Measurements from ENCODE around the gene SELENON. TPM values are rescaled to one million over a fixed set of nuclear protein-coding genes. Genes with fewer than 3 reads are reported as not detected.

Gene SELENON
- total and polyA plus RNA-seq, 5 experiments from 2014 or later, result 2.6 to 20.4 (median 7.0) TPM

- peaks cover 0 to 7% (median 5%) of the 10 kb centered on the region in 3 donors for H3K36me3 Mint-ChIP-seq
- POLR2A ChIA-PET, result interaction anchor here (0.6 to 1.4 kb wide), 2 partner anchors 11 to 217 kb away, joined by 3 read pairs; no protein-coding TSS in a partner anchor
- no peak overlapping the region for H3K4me3 Mint-ChIP-seq
- no peak for DNase-seq
- peaks cover 13 to 29% (median 20%) of the 10 kb centered on the region in 4 donors for H3K4me1 Mint-ChIP-seq
- ATAC-seq, result no peak
- no peaks in the 10 kb centered on the region for H3K9me3 Mint-ChIP-seq
- no peaks in the 10 kb centered on the region for H3K27me3 Mint-ChIP-seq
- peak overlapping the region in 5 of 10 donors; percentile 12 to 87 (median 66) for H3K27ac Mint-ChIP-seq
These were observed 14.6 kb downstream of the SELENON start for GRCh38 chr1:25814549-25815087.

DNA sequence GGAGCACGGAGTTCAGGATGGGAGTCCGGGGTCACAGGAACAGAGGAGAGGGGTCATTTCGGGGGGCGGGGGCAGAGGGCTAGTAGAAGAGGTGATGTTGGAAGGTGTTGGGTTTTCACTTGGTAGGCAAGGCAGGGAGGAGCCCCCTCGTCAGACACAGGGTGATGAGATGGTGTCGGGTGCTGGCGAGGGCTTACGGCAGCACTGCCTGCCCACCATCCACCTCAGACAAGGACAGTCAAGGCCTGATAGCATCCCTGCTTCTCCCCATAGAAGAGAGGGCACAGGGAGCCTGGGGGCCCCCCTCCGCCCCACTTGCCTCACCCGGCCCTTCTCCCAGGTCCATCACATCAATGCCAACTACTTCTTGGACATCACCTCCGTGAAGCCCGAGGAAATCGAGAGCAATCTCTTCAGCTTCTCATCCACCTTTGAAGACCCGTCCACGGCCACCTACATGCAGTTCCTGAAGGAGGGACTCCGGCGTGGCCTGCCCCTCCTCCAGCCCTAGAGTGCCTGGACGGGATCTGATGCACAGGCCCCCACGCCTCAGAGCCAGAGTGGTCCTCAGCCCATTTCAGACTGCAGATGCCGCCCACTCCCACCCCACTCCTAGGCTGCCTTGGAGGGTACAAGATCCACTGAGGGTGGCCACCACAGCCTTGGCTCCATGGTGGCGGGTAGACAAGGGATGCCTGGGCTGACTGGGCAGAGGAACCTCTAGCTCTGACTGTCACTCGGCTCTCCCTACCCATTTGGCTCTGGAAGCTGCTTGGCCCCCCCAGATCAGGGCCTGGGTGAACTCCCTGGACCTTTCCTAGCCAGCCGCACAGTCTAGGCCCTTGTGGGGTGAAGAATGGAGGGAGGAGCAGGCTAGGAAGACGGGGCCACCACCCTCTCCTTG lies 15.5 kb downstream of the SELENON start:
- Mint-ChIP-seq H3K4me3 (peak overlapping the region in 1 of 10 donors; percentile 24), H3K27ac (peak overlapping the region in 6 of 10 donors; percentile 12 to 87 (median 60)), H3K36me3 (peaks cover 0 to 7% (median 5%) of the 10 kb centered on the region in 3 donors), H3K27me3 (no peaks in the 10 kb centered on the region), H3K4me1 (peaks cover 13 to 28% (median 19%) of the 10 kb centered on the region in 4 donors), H3K9me3 (no peaks in the 10 kb centered on the region)
- POLR2A ChIA-PET, result interaction anchor here (0.6 to 1.6 kb wide), 4 partner anchors 42 to 268 kb away, joined by 3 read pairs; no protein-coding TSS in a partner anchor
- DNase-seq (no peak), ATAC-seq (no peak)

DNA sequence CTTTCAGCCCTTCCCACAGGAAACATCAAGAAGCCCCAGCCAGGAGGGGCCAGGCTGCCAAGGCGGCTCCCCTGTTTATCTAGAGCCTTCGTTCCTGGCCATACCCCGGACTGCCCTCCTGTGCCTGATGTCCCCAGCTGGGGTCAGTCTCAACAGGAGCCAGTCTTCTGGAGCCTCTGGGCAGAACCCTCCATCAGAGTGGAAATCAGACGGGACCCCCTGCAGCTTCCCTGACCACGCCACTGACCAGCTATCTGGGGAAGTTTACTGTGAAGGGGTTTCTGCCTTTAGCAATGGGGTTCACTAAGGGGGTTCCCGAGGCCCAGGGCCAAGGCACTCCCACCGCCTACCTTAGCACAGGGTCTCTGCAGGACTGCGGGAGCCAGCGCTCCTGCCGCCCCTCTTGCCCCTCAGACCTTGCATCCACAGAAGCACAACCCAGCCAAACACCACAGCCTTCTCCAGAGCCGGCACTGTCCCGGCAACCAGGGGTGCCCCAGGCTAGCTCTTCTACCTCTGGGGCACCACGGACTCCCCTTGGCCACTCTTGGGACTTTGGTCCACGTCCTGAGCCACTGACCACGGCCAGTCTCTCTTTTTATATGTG lies 16.2 kb downstream of the SELENON start:
- POLR2A ChIA-PET, result interaction anchor here (0.6 to 1.6 kb wide), 3 partner anchors 41 to 268 kb away, joined by 3 read pairs; no protein-coding TSS in a partner anchor
- Mint-ChIP-seq H3K27me3 (no peaks in the 10 kb centered on the region), H3K4me1 (peaks cover 15 to 28% (median 23%) of the 10 kb centered on the region in 4 donors), H3K4me3 (no peak overlapping the region), H3K36me3 (peaks cover 0 to 7% (median 5%) of the 10 kb centered on the region in 3 donors), H3K27ac (peak overlapping the region in 2 of 10 donors; percentile 27 to 53), H3K9me3 (no peaks in the 10 kb centered on the region)
- ATAC-seq (no peak), DNase-seq (no peak)

- POLR2A ChIA-PET, result interaction anchor here (1.1 kb wide), 1 partner anchor 55 kb away, joined by 3 read pairs; no protein-coding TSS in a partner anchor
- Mint-ChIP-seq H3K27ac (peak overlapping the region; percentile 67 to 99 (median 93)), H3K9me3 (no peaks in the 10 kb centered on the region), H3K36me3 (peaks cover 0 to 7% (median 5%) of the 10 kb centered on the region in 3 donors), H3K4me1 (peaks cover 22 to 41% (median 36%) of the 10 kb centered on the region in 4 donors), H3K4me3 (peak overlapping the region; percentile 59 to 99 (median 94)), H3K27me3 (no peaks in the 10 kb centered on the region)
- ATAC-seq, result no peak
- DNase-seq, result no peak
These were observed 18.0 kb downstream of the SELENON start for GRCh38 chr1:25817840-25818501.

DNA sequence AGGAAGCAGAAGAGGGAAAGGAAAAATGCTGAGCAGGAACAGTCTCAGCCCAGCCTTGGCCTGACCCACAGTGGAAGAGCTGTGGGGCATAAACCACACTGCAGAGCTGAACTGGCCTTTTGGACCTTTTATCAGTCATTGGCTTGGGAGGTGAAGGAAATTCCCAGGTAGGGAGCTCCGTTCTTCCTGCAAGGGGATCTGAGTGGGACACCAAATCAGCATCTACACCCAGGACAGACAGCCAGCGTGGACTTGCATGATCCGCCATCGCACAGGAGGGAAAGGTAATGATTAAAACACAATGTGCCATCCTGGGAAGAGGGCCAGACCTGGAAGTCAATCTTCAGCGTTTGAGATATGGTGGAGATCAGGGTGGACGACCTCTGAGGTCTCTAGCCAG lies 18.6 kb downstream of the SELENON start:
- Mint-ChIP-seq H3K9me3 (no peaks in the 10 kb centered on the region), H3K4me1 (peaks cover 22 to 43% (median 37%) of the 10 kb centered on the region in 4 donors), H3K4me3 (peak overlapping the region; percentile 91 to 99 (median 94)), H3K27me3 (no peaks in the 10 kb centered on the region), H3K27ac (peak overlapping the region; percentile 80 to 99 (median 95)), H3K36me3 (peaks cover 0 to 7% (median 5%) of the 10 kb centered on the region in 3 donors)
- ATAC-seq, result no peak
- POLR2A ChIA-PET, result interaction anchor here (1.1 to 2.6 kb wide), 6 partner anchors 19 to 217 kb away, joined by 3 to 30 read pairs (median 10); partner anchors contain the start of genes PAQR7 and SELENON
- DNase-seq, result no peak

- DNase-seq, result peak; percentile 89 to 95 (median 92)
- ATAC-seq, result peak; percentile 81 to 82
- POLR2A ChIA-PET, result interaction anchor here (0.5 to 2.6 kb wide), 38 partner anchors 9 to 1255 kb away, joined by 3 to 30 read pairs (median 5); partner anchors contain the start of genes HMGN2, LDLRAP1, MAN1C1 and PAFAH2
- no peaks in the 10 kb centered on the region for H3K27me3 Mint-ChIP-seq
- H3K4me1 Mint-ChIP-seq, result peaks cover 21 to 47% (median 40%) of the 10 kb centered on the region in 4 donors
- peak within 1 kb of the TSS; percentile 91 to 99 (median 94) for H3K4me3 Mint-ChIP-seq
- peak within 1 kb of the TSS; percentile 95 to 99 (median 97) for H3K27ac Mint-ChIP-seq
- H3K36me3 Mint-ChIP-seq, result peaks cover 0 to 7% (median 0%) of the 10 kb centered on the region in 3 donors
- no peaks in the 10 kb centered on the region for H3K9me3 Mint-ChIP-seq
These were observed 19.7 kb downstream of the SELENON start, which contains the start of gene MTFR1L for GRCh38 chr1:25819491-25820246. Gene MTFR1L (plus strand): TSS chr1:25819954. CDS start chr1:25823105, 3,151 bp downstream.

GRCh38 chr1:25820247-25821111 lies 20.5 kb downstream of the SELENON start:
- H3K36me3 Mint-ChIP-seq, result no peaks in the 10 kb centered on the region
- H3K27me3 Mint-ChIP-seq, result no peaks in the 10 kb centered on the region
- H3K4me3 Mint-ChIP-seq, result peak overlapping the region; percentile 91 to 99 (median 94)
- peaks cover 20 to 47% (median 40%) of the 10 kb centered on the region in 4 donors for H3K4me1 Mint-ChIP-seq
- ATAC-seq (peak; percentile 64 to 76), DNase-seq (peak; percentile 52 to 87 (median 72))
- peak overlapping the region; percentile 95 to 99 (median 97) for H3K27ac Mint-ChIP-seq
- no peaks in the 10 kb centered on the region for H3K9me3 Mint-ChIP-seq
- POLR2A ChIA-PET, result interaction anchor here (0.7 to 2.6 kb wide), 38 partner anchors 10 to 588 kb away, joined by 3 to 30 read pairs (median 6); partner anchors contain the start of genes LDLRAP1, MAN1C1, PAFAH2 and PAQR7

DNA sequence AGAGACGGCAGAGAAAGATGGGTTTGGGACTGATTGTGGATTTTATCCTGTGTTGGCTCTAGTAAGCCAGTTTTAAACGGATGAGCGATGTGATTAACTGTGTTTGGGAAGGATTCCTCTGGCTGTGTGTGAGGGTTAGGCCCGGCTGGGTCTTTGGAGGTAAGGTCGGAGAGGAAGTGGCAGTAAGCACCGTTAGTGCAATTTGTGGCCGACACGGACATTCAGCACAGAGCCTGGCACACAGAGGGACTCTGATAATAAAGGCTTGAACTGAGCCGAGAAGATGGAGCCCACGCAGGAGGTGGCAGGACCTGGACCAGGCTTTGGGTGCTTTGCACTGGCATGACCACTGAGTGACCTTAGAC lies 21.1 kb downstream of the SELENON start:
- H3K27me3 Mint-ChIP-seq, result no peaks in the 10 kb centered on the region
- DNase-seq, result no peak
- peak overlapping the region; percentile 93 to 99 (median 96) for H3K27ac Mint-ChIP-seq
- no peak for ATAC-seq
- H3K4me1 Mint-ChIP-seq, result peaks cover 21 to 47% (median 40%) of the 10 kb centered on the region in 4 donors
- POLR2A ChIA-PET, result interaction anchor here (0.7 to 2.6 kb wide), 10 partner anchors 9 to 256 kb away, joined by 5 to 30 read pairs (median 7); partner anchors contain the start of genes MAN1C1, PAQR7 and SELENON
- H3K4me3 Mint-ChIP-seq, result peak overlapping the region; percentile 90 to 96 (median 93)
- H3K9me3 Mint-ChIP-seq, result no peaks in the 10 kb centered on the region
- peaks cover 0 to 1% (median under 1%) of the 10 kb centered on the region in 3 donors for H3K36me3 Mint-ChIP-seq

DNA sequence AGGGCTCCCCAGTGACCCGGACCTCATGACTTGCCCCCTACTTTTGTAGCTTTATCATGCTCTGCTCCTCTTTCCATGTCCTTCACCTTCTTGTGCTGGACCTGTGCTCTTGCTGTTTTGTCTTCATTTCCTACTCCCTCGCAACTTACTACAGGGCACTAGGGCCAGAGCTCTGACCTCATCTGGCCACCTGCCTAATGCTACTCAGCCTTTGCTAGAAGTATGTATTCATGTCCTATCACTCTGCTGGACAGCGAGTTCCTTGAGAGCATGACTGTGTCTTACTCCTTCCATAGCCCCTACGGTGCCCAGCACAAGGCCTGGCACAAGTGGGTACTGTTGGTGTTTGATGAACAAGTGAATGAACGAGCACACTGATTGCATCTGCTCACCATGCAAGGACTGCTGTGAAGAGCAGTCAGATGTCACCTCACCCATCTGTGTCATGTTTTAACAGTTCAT lies 21.7 kb downstream of the SELENON start:
- Mint-ChIP-seq H3K9me3 (no peaks in the 10 kb centered on the region), H3K36me3 (peaks cover 0 to 7% (median 2%) of the 10 kb centered on the region in 3 donors), H3K4me3 (peak overlapping the region; percentile 90 to 96 (median 93)), H3K4me1 (peaks cover 23 to 47% (median 40%) of the 10 kb centered on the region in 4 donors), H3K27ac (peak overlapping the region; percentile 93 to 99 (median 96)), H3K27me3 (no peaks in the 10 kb centered on the region)
- ATAC-seq (no peak), DNase-seq (no peak)
- POLR2A ChIA-PET, result interaction anchor here (0.9 to 2.1 kb wide), 3 partner anchors 9 to 203 kb away, joined by 3 to 7 read pairs (median 7); partner anchors contain the start of gene SELENON

- ATAC-seq (no peak), DNase-seq (no peak)
- Mint-ChIP-seq H3K4me3 (no peak overlapping the region), H3K27ac (no peak overlapping the region), H3K4me1 (peaks cover 15 to 32% (median 21%) of the 10 kb centered on the region in 4 donors), H3K36me3 (peaks cover 0 to 43% (median 24%) of the 10 kb centered on the region in 3 donors), H3K27me3 (no peaks in the 10 kb centered on the region), H3K9me3 (no peaks in the 10 kb centered on the region)
- POLR2A ChIA-PET, result interaction anchor here (0.6 kb wide), 1 partner anchor 437 kb away, joined by 3 read pairs; no protein-coding TSS in a partner anchor
These were observed 25.6 kb downstream of the SELENON start for GRCh38 chr1:25825605-25826004.
